ENCODE measurements around the gene IL22RA1.

The IL22RA1 gene

GRCh38 chr1:24139841-24140425 lies 3.0 kb downstream of the IL22RA1 start:
- Histone ChIP-seq H3K27me3 (replicated peaks; ENCODE audit: control insufficient read depth, insufficient read depth, low read length) (no peaks in the 10 kb centered on the region), H3K36me3 (ENCODE audit: control insufficient read depth, insufficient read depth, low read length) (no peaks in the 10 kb centered on the region), H3K4me3 (replicated peaks; ENCODE audit: low read depth, low read length) (no peak overlapping the region)
- no peak for DNase-seq (ENCODE audit: extremely low read depth, insufficient read length)
- TF ChIP-seq, protein P1, sequence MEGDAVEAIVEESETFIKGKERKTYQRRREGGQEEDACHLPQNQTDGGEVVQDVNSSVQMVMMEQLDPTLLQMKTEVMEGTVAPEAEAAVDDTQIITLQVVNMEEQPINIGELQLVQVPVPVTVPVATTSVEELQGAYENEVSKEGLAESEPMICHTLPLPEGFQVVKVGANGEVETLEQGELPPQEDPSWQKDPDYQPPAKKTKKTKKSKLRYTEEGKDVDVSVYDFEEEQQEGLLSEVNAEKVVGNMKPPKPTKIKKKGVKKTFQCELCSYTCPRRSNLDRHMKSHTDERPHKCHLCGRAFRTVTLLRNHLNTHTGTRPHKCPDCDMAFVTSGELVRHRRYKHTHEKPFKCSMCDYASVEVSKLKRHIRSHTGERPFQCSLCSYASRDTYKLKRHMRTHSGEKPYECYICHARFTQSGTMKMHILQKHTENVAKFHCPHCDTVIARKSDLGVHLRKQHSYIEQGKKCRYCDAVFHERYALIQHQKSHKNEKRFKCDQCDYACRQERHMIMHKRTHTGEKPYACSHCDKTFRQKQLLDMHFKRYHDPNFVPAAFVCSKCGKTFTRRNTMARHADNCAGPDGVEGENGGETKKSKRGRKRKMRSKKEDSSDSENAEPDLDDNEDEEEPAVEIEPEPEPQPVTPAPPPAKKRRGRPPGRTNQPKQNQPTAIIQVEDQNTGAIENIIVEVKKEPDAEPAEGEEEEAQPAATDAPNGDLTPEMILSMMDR (IDR thresholded peaks at IDR 0.05; ENCODE audit: insufficient read depth, low read length, poor library complexity, severe bottlenecking), result no peak

GRCh38 chr1:24139222-24139489 lies 3.8 kb downstream of the IL22RA1 start:
- H3K27me3 ChIP-seq (replicated peaks; ENCODE audit: control insufficient read depth, insufficient read depth, low read length), result no peaks in the 10 kb centered on the region
- no peak for DNase-seq (ENCODE audit: extremely low read depth, insufficient read length)
- TF ChIP-seq, protein P1 (IDR thresholded peaks at IDR 0.05; ENCODE audit: insufficient read depth, low read length, poor library complexity, severe bottlenecking), result no peak
- no peaks in the 10 kb centered on the region for H3K36me3 ChIP-seq (ENCODE audit: control insufficient read depth, insufficient read depth, low read length)
- H3K4me3 ChIP-seq (replicated peaks; ENCODE audit: low read depth, low read length), result no peak overlapping the region

DNA sequence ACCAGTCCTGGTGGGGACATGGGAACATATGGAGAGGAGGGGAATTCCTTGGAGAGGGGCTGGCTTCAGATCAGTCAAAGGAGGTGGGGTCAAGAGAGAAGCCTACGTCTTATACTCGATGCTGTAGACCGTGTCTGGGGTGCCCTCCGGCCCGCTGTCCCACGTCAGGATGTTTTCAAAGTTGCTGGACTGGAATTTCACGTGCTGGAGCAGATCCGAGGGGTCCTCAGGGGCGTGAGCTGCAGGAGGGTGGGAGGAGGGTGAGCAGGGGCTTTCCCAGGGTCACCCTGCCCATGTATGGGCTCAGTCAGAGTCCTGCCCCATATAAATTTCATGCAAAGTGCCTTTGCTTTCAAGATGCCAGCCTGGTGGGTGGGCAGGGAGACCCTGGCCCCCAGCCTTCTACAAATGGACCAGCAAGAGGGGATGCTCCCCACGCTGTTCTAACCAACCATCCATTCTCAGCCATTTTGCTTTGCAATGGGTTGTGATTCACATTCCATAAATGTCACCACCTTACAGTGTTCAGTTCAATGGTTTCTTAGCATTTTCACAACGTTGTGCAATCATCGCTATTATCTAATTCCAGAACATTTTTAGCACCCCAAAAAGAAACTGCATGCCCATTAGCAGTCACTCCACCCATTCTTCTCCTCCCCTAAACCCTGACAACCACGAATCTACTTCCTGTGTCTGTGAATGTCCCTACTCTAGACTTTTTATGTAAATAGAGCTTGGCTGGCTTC lies 4.3 kb downstream of the IL22RA1 start:
- TF ChIP-seq, protein P1 (IDR thresholded peaks at IDR 0.05; ENCODE audit: insufficient read depth, low read length, poor library complexity, severe bottlenecking), result no peak
- no peaks in the 10 kb centered on the region for H3K27me3 ChIP-seq (replicated peaks; ENCODE audit: control insufficient read depth, insufficient read depth, low read length)
- no peaks in the 10 kb centered on the region for H3K36me3 ChIP-seq (ENCODE audit: control insufficient read depth, insufficient read depth, low read length)
- H3K4me3 ChIP-seq (replicated peaks; ENCODE audit: low read depth, low read length), result no peak overlapping the region
- DNase-seq (ENCODE audit: extremely low read depth, insufficient read length), result no peak

DNA sequence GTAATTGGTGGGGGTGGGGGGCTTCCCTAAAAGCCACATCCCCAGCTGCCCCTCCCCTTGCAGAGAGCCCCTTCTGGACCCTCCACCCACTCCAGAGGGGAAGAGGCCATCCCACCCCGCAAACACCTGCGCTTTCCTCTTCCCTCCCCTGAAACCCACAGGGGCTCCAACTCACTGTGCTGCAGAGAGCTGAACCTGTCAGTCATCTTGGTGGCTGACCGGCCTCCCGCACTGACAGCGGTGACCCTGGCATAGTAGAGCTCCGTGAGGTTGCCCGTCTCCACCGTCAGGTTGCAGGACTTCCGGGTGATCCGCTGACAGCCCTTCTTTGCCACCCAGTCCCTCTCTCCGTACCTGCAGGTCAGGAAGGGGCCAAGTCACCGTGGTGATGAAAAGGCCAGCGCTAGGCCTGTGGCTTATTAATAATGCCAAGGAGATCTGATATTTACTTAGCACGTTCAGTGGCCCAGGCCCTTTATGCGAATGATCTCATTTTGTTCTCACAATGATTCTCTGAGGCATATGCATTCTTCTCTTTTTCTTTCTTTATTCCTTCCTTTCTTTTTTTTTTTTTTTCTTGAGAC lies 5.9 kb downstream of the IL22RA1 start:
- no peaks in the 10 kb centered on the region for H3K36me3 ChIP-seq (ENCODE audit: control insufficient read depth, insufficient read depth, low read length)
- DNase-seq (ENCODE audit: extremely low read depth, insufficient read length), result no peak
- TF ChIP-seq, protein P1 (IDR thresholded peaks at IDR 0.05; ENCODE audit: insufficient read depth, low read length, poor library complexity, severe bottlenecking), result no peak

GRCh38 chr1:24134376-24134775 lies 8.6 kb downstream of the IL22RA1 start:
- Histone ChIP-seq H3K27me3 (replicated peaks; ENCODE audit: control insufficient read depth, insufficient read depth, low read length) (no peaks in the 10 kb centered on the region), H3K36me3 (ENCODE audit: control insufficient read depth, insufficient read depth, low read length) (no peaks in the 10 kb centered on the region), H3K4me3 (replicated peaks; ENCODE audit: low read depth, low read length) (no peak overlapping the region)
- TF ChIP-seq, protein P1 (IDR thresholded peaks at IDR 0.05; ENCODE audit: insufficient read depth, low read length, poor library complexity, severe bottlenecking), result no peak
- no peak for DNase-seq (ENCODE audit: extremely low read depth, insufficient read length)

More for the DNA sequence above, 5.9 kb downstream of the IL22RA1 start:
- no peaks in the 10 kb centered on the region for H3K27me3 ChIP-seq (replicated peaks; ENCODE audit: control insufficient read depth, insufficient read depth, low read length)
- no peak overlapping the region for H3K4me3 ChIP-seq (replicated peaks; ENCODE audit: low read depth, low read length)
